Measurements from ENCODE around the gene RUVBL1.

RUVBL1 gene

GRCh38 chr3:128077202-128077624 is 46.4 kb downstream of the RUVBL1 start:
- H3K4me3 ChIP-seq (ENCODE audit: low read depth, low read length) = no peak overlapping the region
- in situ Hi-C loops (cut with HindIII; ENCODE audit: low sequenced_read_pairs) = no loop called here

GRCh38 chr3:128076483-128077201 is 47.0 kb downstream of the RUVBL1 start:
- DNase-seq (ENCODE audit: low read depth, low spot score) = no peak
- TF ChIP-seq CTCF (IDR thresholded peaks at IDR 0.05; ENCODE audit: low read depth, low read length) = no peak
- H3K4me3 ChIP-seq (ENCODE audit: low read depth, low read length) = no peak overlapping the region
- in situ Hi-C loops (cut with HindIII; ENCODE audit: low sequenced_read_pairs) = no loop called here

More at GRCh38 chr3:128077202-128077624, 46.4 kb downstream of the RUVBL1 start:
- TF ChIP-seq CTCF (IDR thresholded peaks at IDR 0.05; ENCODE audit: low read depth, low read length) = no peak
- DNase-seq (ENCODE audit: low read depth, low spot score) = no peak

GRCh38 chr3:128075522-128076482 is 47.8 kb downstream of the RUVBL1 start:
- peak overlapping the region; percentile 23 for H3K4me3 ChIP-seq (ENCODE audit: low read depth, low read length)
- in situ Hi-C loops (cut with HindIII; ENCODE audit: low sequenced_read_pairs) = no loop called here
- peak; percentile 86 for DNase-seq (ENCODE audit: low read depth, low spot score)
- TF ChIP-seq CTCF (IDR thresholded peaks at IDR 0.05; ENCODE audit: low read depth, low read length) = peak; percentile 83

- no peak for DNase-seq (ENCODE audit: low read depth, low spot score)
- H3K4me3 ChIP-seq (ENCODE audit: low read depth, low read length) = no peak overlapping the region
- in situ Hi-C loops (cut with HindIII; ENCODE audit: low sequenced_read_pairs) = no loop called here
- no peak for TF ChIP-seq CTCF (IDR thresholded peaks at IDR 0.05; ENCODE audit: low read depth, low read length)
These were observed 48.6 kb downstream of the RUVBL1 start for GRCh38 chr3:128074851-128075521.

GRCh38 chr3:128073807-128074206 is 49.8 kb downstream of the RUVBL1 start:
- TF ChIP-seq CTCF (IDR thresholded peaks at IDR 0.05; ENCODE audit: low read depth, low read length) = no peak
- no peak for DNase-seq (ENCODE audit: low read depth, low spot score)
- in situ Hi-C loops (cut with HindIII; ENCODE audit: low sequenced_read_pairs) = no loop called here
- H3K4me3 ChIP-seq (ENCODE audit: low read depth, low read length) = no peak overlapping the region

- TF ChIP-seq CTCF (IDR thresholded peaks at IDR 0.05; ENCODE audit: low read depth, low read length) = no peak
- no peak for DNase-seq (ENCODE audit: low read depth, low spot score)
- in situ Hi-C loops (cut with HindIII; ENCODE audit: low sequenced_read_pairs) = no loop called here
- H3K4me3 ChIP-seq (ENCODE audit: low read depth, low read length) = no peak overlapping the region
These were observed 50.4 kb downstream of the RUVBL1 start for GRCh38 chr3:128073185-128073725.
